Stomach (tissue), 9 donors: ENCODE measurements around the gene COX4I1. TPM values are rescaled to one million over a fixed set of nuclear protein-coding genes. Genes with fewer than 3 reads are reported as not detected.

ENCODE experiments used
- DNase-seq, 2 donors: peaks; one replicate each; pipeline versions ENCODE4 v3.0.0 to v3.0.0-alpha.2; 2013 to 2019
- H3K27ac ChIP-seq, 5 donors: fragments of 200-600 bp in 4 of 5; sonication (generic) in 4 of 5; one replicate each; pipeline ENCODE4 v1.5.1; 2013 to 2019; ENCODE audit warnings: mild to moderate bottlenecking in 1 of 5, moderate library complexity in 1 of 5
- H3K27me3 ChIP-seq, 3 donors: fragments of 200-600 bp; sonication (generic); one replicate each; pipeline ENCODE4 v1.5.1; 2017 to 2019; ENCODE audit warnings: mixed run types in 1 of 3
- H3K36me3 ChIP-seq, 4 donors: fragments of 200-600 bp; sonication (generic); 1 replicate in 3 of 4; 2 replicates in 1 of 4; pipeline ENCODE4 v1.5.1; 2016 to 2019
- H3K4me1 ChIP-seq, 4 donors: fragments of 200-600 bp; sonication (generic); one replicate each; pipeline ENCODE4 v1.5.1; 2016 to 2019
- H3K4me3 ChIP-seq, 4 donors: fragments of 200-600 bp; sonication (generic) in 3 of 4; one replicate each; pipeline ENCODE4 v1.5.1; 2016 to 2019; ENCODE audit warnings: mild to moderate bottlenecking in 1 of 4
- H3K9me3 ChIP-seq, 4 donors: fragments of 200-600 bp; sonication (generic); one replicate each; pipeline ENCODE4 v1.5.1; 2016 to 2019
- EP300 ChIP-seq: sonication (generic); formaldehyde crosslinking; IDR thresholded peaks from one replicate; pipeline ENCODE4 v1.6.1; 2017; ENCODE audit warnings: antibody characterized with exemption
- POLR2A ChIP-seq, 4 donors: fragments of 450-650 bp; IDR thresholded peaks; one replicate each; pipeline ENCODE4 v1.6.1; 2016; ENCODE audit warnings: antibody characterized with exemption in 4 of 4, control low read depth in 2 of 4, mild to moderate bottlenecking in 1 of 4, moderate library complexity in 1 of 4
- POLR2AphosphoS5 ChIP-seq, 3 donors: sonication (generic); formaldehyde crosslinking; IDR thresholded peaks; one replicate each; pipeline ENCODE4 v1.6.1; 2016; ENCODE audit warnings: antibody characterized with exemption in 3 of 3
- WGBS, 5 donors: extraction: QIAGEN DNeasy Blood & Tissue Kit in 3 of 5; methylation state at CpG; one replicate each; pipeline versions ENCODE4 v1.1.5 to v1.1.7; 2013 to 2018; 5-methylcytosine and 5-hydroxymethylcytosine counted together
- intact Hi-C: fragments of 100-400 bp; cut with DNase I; formaldehyde crosslinking; loops from one replicate; pipeline ENCODE4 v1.15.1; 2023; ENCODE audit warnings: low total_unique reads
- polyA plus RNA-seq, 3 donors: library from polyadenylated mRNA; stranded (reverse); fragments of 200-250 nt; gene quantifications; one replicate each; pipeline ENCODE4 v1.2.3, GENCODE V29; 2013
- total RNA-seq, 5 donors: library from RNA; depleted of rRNA; stranded (reverse); fragments of >200 nt; gene quantifications; one replicate each; pipeline versions ENCODE4 v1.1.0 to v1.2.3, GENCODE V29; 2014 to 2016
- TF ChIP-seq, protein P1 (sequence below), 7 experiments: fragments of 450-650 bp in 4 of 7; fragments of 200-600 bp in 3 of 7; sonication (generic) in 3 of 7; IDR thresholded peaks; one replicate each; pipeline ENCODE4 v1.5.1; 2016 to 2019; ENCODE audit warnings: antibody characterized with exemption in 7 of 7, control low read depth in 2 of 7, mild to moderate bottlenecking in 1 of 7
- donor health status: healthy with polysubstance abuse.
- donor health status: Bipolar disorder and iron deficiency.
- donor health status: healthy.

The COX4I1 gene
- total and polyA plus RNA-seq, 8 donors, result 57.2 to 1,368 (median 668) TPM

DNA sequence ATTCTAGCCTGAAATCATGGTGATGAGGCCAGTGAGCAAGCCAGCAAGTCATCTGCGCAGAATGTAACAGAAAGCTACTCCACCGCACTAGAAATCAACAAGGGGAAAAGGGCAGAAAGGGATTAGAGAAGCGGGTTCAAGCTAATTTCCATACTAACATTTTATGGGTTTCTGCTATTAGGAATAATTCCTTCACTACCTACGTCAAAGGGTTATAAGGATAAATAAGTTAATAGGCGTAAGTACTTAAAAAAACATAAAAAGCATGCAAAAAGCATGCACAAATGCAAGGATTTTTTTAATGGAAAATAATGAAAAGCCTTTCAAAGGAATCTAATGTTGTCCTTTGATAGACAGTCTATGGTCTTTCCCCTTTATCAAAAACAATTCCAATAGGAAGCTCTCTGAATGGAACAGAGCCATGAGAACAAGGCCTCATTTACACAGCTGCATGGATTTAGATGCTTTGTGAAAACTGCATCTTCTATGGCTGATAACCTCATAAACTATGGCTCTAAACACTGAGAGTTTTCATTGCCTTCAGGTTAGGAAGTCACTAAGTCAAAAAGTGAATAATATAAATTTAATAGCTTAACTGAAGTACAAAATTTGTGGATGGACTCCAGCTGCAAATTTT is 5.7 kb upstream of the COX4I1 start:
- no peaks in the 10 kb centered on the region for H3K9me3 ChIP-seq
- no peak for TF ChIP-seq POLR2AphosphoS5 (IDR thresholded peaks at IDR 0.05)
- TF ChIP-seq EP300, result no peak
- no peak for TF ChIP-seq POLR2A (IDR thresholded peaks at IDR 0.05)
- TF ChIP-seq, protein P1, sequence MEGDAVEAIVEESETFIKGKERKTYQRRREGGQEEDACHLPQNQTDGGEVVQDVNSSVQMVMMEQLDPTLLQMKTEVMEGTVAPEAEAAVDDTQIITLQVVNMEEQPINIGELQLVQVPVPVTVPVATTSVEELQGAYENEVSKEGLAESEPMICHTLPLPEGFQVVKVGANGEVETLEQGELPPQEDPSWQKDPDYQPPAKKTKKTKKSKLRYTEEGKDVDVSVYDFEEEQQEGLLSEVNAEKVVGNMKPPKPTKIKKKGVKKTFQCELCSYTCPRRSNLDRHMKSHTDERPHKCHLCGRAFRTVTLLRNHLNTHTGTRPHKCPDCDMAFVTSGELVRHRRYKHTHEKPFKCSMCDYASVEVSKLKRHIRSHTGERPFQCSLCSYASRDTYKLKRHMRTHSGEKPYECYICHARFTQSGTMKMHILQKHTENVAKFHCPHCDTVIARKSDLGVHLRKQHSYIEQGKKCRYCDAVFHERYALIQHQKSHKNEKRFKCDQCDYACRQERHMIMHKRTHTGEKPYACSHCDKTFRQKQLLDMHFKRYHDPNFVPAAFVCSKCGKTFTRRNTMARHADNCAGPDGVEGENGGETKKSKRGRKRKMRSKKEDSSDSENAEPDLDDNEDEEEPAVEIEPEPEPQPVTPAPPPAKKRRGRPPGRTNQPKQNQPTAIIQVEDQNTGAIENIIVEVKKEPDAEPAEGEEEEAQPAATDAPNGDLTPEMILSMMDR (IDR thresholded peaks at IDR 0.05), result no peak
- no peak for DNase-seq
- H3K4me3 ChIP-seq, result no peak overlapping the region
- WGBS, 5 donors, result 94 to 98% (median 97%) methylated on average over 5 of the region's 5 CpGs
- H3K4me1 ChIP-seq, result peaks cover 5 to 29% (median 19%) of the 10 kb centered on the region in 4 donors
- no peaks in the 10 kb centered on the region for H3K27me3 ChIP-seq
- no peak overlapping the region for H3K27ac ChIP-seq
- peaks cover 19 to 59% (median 58%) of the 10 kb centered on the region in 4 donors for H3K36me3 ChIP-seq
- intact Hi-C loops, result no loop called here

DNA sequence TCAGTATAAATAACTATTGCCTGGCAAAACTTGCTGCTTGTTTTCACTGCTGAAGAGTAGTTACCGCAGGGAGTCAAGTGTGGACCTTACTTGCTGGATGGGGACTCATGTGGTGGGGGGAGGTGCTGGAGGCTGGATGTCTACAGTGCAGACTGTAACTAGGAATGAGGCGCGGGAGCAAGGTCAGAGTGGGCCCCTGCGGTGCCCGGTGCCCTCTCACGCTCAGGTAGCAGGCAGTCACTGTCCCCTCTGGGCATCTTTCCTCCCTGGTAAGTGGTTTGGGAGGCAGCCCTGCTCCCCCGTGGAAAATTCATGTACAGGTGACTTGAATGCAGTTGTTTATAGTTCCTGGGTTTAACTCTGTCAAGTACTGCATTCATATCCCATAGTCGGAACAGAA is 4.8 kb upstream of the COX4I1 start:
- no peak for DNase-seq
- 76 to 93% (median 89%) methylated on average over 8 of the region's 8 CpGs for WGBS, 5 donors
- H3K9me3 ChIP-seq, result no peaks in the 10 kb centered on the region
- TF ChIP-seq POLR2A (IDR thresholded peaks at IDR 0.05) (no peak), POLR2AphosphoS5 (IDR thresholded peaks at IDR 0.05) (no peak), EP300 (no peak)
- TF ChIP-seq, protein P1 (IDR thresholded peaks at IDR 0.05), result no peak
- H3K4me1 ChIP-seq, result peaks cover 5 to 31% (median 22%) of the 10 kb centered on the region in 4 donors
- intact Hi-C loops, result no loop called here
- peaks cover 19 to 57% (median 55%) of the 10 kb centered on the region in 4 donors for H3K36me3 ChIP-seq
- H3K4me3 ChIP-seq, result no peak overlapping the region
- H3K27me3 ChIP-seq, result no peaks in the 10 kb centered on the region
- H3K27ac ChIP-seq, result no peak overlapping the region

DNA sequence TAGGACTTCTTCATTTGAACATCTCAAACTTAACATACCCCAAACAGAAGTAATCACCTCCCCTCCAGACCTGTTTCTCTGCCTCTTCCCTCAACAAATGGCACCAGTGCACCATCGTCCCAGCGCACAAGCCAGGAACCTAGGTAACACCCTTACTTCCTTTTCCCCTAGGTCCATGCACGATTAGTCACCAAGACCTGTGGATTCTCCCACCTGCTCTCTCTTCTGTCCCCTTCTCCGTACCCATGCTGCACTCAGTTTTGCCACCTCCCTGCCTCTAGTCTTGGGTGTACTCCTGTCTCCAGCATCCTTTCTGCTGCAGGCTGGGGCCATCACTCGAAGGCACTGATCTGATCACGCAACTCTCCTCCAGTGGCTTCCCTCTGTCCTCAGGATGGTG is 3.3 kb upstream of the COX4I1 start:
- WGBS, 5 donors, result 86 to 91% (median 89%) methylated on average over 6 of the region's 6 CpGs
- H3K4me3 ChIP-seq, result no peak overlapping the region
- H3K27ac ChIP-seq, result no peak overlapping the region
- DNase-seq, result no peak
- H3K36me3 ChIP-seq, result peaks cover 19 to 57% (median 55%) of the 10 kb centered on the region in 4 donors
- peaks cover 16 to 43% (median 34%) of the 10 kb centered on the region in 4 donors for H3K4me1 ChIP-seq
- no peaks in the 10 kb centered on the region for H3K27me3 ChIP-seq
- H3K9me3 ChIP-seq, result no peaks in the 10 kb centered on the region
- no peak for TF ChIP-seq POLR2A (IDR thresholded peaks at IDR 0.05)
- TF ChIP-seq, protein P1 (IDR thresholded peaks at IDR 0.05), result no peak
- TF ChIP-seq POLR2AphosphoS5 (IDR thresholded peaks at IDR 0.05), result no peak
- no peak for TF ChIP-seq EP300
- intact Hi-C loops, result no loop called here

DNA sequence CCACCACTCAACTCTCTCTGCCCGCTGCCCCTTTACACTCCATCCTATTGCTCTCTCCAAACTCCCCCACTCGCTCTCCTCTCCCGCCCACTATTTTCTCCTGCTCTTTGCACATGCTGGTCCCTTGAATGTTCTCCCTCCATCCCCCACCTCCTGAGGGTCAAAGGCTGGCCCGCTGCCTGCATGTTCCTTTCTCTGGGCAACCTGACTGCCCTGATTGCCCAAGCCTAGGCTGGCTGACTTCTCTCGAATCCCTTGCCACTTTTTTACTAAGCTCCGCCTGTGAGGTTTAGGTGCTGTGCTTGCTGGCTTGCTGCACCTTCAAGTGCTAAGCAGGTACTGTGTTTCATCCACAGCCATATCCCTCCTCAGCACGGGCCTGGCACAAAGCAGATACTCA is 2.9 kb upstream of the COX4I1 start:
- DNase-seq, result no peak
- Histone ChIP-seq H3K27ac (no peak overlapping the region), H3K36me3 (peaks cover 24 to 59% (median 58%) of the 10 kb centered on the region in 4 donors), H3K9me3 (no peaks in the 10 kb centered on the region), H3K4me1 (peaks cover 19 to 48% (median 37%) of the 10 kb centered on the region in 4 donors), H3K4me3 (no peak overlapping the region), H3K27me3 (no peaks in the 10 kb centered on the region)
- 91 to 95% (median 92%) methylated on average over 7 of the region's 7 CpGs for WGBS, 5 donors
- intact Hi-C loops, result no loop called here
- TF ChIP-seq POLR2A (IDR thresholded peaks at IDR 0.05), result no peak
- no peak for TF ChIP-seq EP300
- TF ChIP-seq, protein P1 (IDR thresholded peaks at IDR 0.05), result no peak
- no peak for TF ChIP-seq POLR2AphosphoS5 (IDR thresholded peaks at IDR 0.05)
